ENCODE measurements around the gene SCAF4.

DNA sequence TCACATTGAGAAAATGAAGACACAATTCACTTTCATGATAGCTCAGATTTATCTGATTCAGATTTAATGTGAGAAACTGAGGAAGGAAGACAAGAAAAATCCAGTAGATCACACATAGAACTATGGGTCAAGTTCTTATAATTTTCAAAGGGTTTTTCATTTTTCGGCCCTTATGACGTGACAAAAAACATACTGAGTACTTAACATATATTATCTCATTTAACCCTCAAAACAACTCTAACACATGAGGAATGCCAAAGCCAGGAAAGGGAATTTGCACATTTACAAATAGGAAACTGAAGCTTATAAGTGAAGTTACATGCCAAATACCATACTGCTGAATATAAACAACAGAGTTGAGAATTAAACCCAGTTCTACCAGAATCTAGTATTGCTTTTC, 44.8 kb downstream of the SCAF4 start:
- TF ChIP-seq, protein P1, sequence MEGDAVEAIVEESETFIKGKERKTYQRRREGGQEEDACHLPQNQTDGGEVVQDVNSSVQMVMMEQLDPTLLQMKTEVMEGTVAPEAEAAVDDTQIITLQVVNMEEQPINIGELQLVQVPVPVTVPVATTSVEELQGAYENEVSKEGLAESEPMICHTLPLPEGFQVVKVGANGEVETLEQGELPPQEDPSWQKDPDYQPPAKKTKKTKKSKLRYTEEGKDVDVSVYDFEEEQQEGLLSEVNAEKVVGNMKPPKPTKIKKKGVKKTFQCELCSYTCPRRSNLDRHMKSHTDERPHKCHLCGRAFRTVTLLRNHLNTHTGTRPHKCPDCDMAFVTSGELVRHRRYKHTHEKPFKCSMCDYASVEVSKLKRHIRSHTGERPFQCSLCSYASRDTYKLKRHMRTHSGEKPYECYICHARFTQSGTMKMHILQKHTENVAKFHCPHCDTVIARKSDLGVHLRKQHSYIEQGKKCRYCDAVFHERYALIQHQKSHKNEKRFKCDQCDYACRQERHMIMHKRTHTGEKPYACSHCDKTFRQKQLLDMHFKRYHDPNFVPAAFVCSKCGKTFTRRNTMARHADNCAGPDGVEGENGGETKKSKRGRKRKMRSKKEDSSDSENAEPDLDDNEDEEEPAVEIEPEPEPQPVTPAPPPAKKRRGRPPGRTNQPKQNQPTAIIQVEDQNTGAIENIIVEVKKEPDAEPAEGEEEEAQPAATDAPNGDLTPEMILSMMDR (IDR thresholded peaks at IDR 0.05; ENCODE audit: low read depth, low read length) = no peak
- no peak for TF ChIP-seq EZH2phosphoT487 (IDR thresholded peaks at IDR 0.05; ENCODE audit: low read depth)

All from OCI-LY3 (cell line).